Middle frontal gyrus (tissue), 1 donor: ENCODE measurements around the gene UCKL1.
"Not testable (repeated sequence)": the region's sequence is repeated elsewhere in the genome, so short reads cannot be mapped to it uniquely, and the experiment has no call there.

Experiments
- DNase-seq: peaks from one replicate; pipeline ENCODE4 v3.0.0-alpha.2; 2015; ENCODE audit warnings: low spot score; ENCODE audit errors: extremely low spot score

The UCKL1 gene

GRCh38 chr20:63944078-63944941, 11.9 kb downstream of the UCKL1 start:
- no peak for DNase-seq

GRCh38 chr20:63943808-63944077, 12.5 kb downstream of the UCKL1 start:
- no peak for DNase-seq

GRCh38 chr20:63942969-63943807, 13.0 kb downstream of the UCKL1 start:
- no peak for DNase-seq

- DNase-seq: no peak
Observed at GRCh38 chr20:63942250-63942951, 13.8 kb downstream of the UCKL1 start.

GRCh38 chr20:63941282-63942081, 14.7 kb downstream of the UCKL1 start:
- no peak for DNase-seq

- DNase-seq: no peak
Observed at GRCh38 chr20:63940472-63941266, 15.5 kb downstream of the UCKL1 start.

- no peak for DNase-seq
Observed at GRCh38 chr20:63940071-63940471, 16.1 kb downstream of the UCKL1 start.

GRCh38 chr20:63939061-63939935, 16.9 kb downstream of the UCKL1 start:
- no peak for DNase-seq

- DNase-seq: no peak
Observed at GRCh38 chr20:63937596-63937995, 18.6 kb downstream of the UCKL1 start.

- no peak for DNase-seq
Observed at GRCh38 chr20:63935447-63935846, 20.8 kb downstream of the UCKL1 start.

- DNase-seq: no peak
Observed at GRCh38 chr20:63934271-63935068, 21.7 kb downstream of the UCKL1 start.

- DNase-seq: no peak
Observed at GRCh38 chr20:63933646-63934045, 22.6 kb downstream of the UCKL1 start.

- DNase-seq: no peak
Observed at GRCh38 chr20:63932606-63933160, 23.5 kb downstream of the UCKL1 start.

- no peak for DNase-seq
Observed at GRCh38 chr20:63931735-63932134, 24.5 kb downstream of the UCKL1 start.

- no peak for DNase-seq
Observed at GRCh38 chr20:63930971-63931553, 25.2 kb downstream of the UCKL1 start.

- DNase-seq: not testable (repeated sequence)
Observed at GRCh38 chr20:63929473-63929883, 26.7 kb downstream of the UCKL1 start.

- no peak for DNase-seq
Observed at GRCh38 chr20:63929071-63929470, 27.1 kb downstream of the UCKL1 start.

GRCh38 chr20:63926298-63926697, 29.9 kb downstream of the UCKL1 start:
- DNase-seq: no peak
